HG03039 (cell line): Measurements from ENCODE around the gene ZNF445.
"Not testable (repeated sequence)": the region's sequence is repeated elsewhere in the genome, so short reads cannot be mapped to it uniquely, and the experiment has no call there.

Experiments used
- ATAC-seq: cut with Tn5 transposase; IDR thresholded peaks from one replicate; pipeline ENCODE4 v1.9.1; 2021; ENCODE audit warnings: mild to moderate bottlenecking, moderate library complexity; ENCODE audit not compliant: unreplicated experiment

The ZNF445 gene

DNA sequence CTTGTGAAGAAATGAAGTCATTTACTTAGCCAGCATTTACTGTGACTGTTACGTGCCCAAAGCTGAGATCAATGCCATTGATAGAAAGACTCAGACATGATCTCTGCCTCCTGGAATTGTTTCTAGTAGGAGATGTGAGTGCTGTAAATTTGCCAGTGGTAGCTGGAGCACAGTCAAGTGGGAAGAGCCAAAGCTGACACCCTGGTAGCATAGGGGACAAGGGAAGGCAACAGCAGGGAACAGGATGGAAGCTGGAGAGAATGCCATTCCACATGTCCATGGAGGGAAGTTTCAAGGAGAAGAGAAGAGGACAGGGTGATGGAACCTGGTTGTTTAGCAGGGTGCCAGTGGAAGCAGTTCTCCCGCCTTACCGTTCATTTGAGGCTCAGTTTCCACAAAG, 74.9 kb downstream of the ZNF445 start:
- ATAC-seq: no peak

DNA sequence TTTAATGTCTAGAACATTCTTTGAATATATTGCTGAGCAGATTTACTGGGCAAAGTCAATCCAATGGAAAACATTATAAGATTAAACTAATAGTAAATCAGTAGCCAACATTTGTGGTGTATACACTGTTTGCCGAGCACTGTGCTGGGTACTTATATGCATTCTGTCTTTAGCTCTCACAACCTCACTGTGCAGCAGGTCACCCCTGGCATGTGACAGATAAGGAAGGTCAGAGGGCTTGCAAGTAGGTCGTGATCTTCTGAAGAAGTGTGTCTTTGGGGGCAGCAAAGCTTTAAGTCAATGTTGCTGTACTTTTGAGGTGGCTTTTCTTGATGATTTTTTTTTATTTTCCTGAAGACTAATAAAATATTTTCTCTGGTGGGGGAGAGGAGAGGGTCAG, 76.7 kb downstream of the ZNF445 start:
- no peak for ATAC-seq

DNA sequence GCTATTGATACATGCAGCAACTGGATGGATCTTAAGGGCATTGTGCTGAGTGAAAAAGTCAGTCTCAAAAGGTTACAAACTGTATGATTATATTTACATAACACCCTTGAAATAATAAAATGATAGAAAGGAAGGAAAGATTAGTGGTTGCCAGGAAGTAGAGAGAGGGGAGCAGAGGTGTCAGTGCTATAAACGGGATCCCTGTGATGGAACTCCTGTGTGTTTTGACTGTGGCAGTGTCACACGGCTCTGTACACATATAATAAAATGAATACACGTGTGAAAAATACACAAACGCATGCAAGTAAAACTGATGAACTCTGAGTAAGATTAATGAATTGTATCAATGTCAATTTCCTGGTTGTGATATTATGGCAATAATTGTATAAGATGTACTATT, 78.6 kb downstream of the ZNF445 start:
- ATAC-seq: no peak

DNA sequence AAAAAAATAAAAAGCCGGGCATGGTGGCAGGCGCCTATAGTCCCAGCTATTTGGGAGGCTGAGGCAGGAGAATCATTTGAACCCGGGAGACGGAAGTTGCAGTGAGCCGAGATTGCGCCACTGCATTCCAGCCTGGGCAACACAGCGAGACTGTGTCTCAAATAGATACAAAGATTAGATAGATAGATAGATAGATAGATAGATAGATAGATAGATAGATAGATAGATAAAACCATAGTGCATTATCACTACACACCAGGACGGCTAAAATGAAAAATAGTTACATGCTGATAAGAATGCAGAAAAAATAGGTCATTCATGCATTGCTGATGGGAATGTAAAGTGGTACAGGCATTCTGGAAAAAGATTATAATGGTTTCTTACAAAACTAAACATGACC, 79.2 kb downstream of the ZNF445 start:
- ATAC-seq: not testable (repeated sequence)

DNA sequence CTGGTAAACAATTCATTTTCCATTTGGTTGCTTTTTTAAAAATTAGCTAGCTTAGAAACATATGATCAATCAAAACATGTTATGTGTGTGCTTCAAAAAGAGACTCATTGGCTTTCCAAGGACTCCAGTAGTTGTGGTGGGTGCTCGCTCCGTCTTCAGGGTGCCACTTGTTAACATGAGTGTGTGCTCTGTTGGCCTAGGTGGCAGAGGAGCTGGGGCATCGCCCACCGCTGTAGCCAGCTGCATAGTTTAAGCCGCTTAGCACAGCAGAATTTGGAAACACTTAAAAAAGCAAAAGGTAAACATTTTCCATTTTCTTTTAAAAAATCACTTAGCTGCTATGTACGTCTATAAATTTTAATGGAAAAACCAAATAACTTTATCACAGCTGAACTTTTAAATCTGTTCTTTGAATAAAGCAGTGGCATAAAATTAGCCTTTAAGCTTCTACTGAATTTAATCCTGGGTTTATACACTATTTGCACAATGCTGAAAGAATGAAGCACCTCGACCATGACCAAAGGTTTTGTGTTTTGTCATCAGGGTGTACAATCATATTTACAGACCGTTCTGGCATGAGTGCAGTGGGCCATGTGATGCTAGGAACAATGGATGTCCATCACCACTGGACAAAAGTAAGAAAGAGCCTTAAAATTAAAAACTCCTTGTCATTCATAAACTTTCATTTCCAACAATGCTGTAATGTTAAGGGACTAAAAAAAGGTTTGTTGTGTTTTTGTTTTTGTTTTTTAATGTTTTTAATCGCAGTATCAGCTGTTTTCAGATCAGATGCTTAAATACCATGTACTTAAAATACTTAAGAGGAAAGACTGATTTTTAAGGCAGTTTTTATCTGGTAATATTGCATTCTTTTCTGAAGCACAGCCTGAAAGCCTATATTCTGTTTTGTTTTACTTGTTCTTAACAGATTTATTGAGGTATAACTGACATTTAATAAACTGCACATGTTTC, 81.0 kb downstream of the ZNF445 start:
- ATAC-seq: no peak

DNA sequence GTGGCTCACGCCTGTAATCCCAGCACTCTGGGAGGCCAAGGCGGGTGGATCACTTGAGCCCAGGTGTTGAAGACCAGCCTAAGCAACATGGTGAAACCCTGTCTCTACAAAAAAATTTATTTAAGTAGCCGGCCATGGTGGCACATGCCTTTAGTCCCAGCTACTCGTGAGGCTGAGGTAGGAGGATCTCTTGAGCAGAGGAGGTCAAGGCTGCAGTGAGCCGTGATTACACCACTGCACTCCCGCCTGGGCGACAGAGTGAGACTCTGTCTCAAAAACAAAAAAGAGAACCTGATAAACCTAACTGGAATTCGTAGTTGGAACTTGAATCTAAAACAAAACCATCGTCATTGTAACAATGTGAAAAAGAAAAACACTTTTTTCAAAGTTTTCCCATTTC, 81.8 kb downstream of the ZNF445 start:
- ATAC-seq: no peak

DNA sequence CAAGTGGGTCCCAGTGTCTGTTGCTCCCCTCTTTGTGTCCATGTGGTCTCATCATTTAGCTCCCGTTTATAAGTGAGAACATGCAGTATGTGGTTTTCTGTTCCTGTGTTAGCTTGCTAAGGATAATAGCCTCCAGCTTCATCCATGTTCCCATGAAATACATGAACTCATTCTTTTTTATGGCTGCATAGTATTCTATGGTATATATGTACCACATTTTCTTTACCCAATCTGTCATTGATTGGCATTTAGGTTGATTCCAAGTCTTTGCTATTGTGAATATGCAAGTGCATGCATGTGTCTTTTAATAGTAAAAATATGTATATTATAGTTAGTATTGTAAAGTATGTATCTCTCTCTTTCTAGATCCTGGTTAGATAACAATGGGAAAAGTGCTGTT, 85.0 kb downstream of the ZNF445 start:
- ATAC-seq: no peak

DNA sequence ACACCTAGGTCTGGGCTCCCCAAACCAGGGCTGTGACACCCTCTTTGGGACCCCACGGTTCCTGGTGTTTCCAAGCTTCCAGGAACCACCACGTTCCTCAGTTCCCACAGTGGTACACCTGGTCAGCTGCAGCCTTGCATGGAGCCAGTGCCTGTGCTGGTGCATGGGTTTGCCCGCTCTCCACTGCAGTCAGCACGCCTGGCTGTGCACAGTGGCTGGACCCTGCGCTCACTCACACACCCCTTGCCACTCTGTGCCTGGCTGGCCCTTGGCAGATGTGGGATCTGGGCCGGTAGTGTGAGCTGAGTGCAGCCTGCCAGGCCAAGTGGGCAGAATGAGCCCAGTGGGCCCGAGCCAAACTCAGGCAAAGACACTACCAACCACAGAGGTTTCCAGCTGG, 90.1 kb downstream of the ZNF445 start:
- ATAC-seq: no peak
